ENCODE measurements around the gene SSBP2.

Gene SSBP2

DNA sequence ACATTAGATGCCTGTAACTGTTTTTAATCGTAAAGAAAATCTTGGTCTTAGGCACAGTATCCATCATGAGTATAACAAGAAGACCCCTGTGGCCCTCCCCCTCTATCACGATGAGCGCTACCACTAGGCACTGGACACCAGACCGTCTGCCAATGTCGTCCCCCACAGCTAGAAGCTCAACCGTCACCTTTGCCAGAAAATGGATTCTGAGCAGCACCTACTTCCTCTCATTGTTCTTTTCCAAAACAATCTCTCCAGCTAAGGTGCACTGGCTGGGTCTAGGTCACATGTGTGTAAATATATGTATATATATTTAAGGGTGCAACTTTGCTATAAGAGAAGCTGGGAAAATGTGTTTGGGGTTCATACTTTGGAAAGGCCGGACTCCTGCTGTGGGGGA is 15.7 kb upstream of the SSBP2 start:
- DNase-seq = no peak

DNA sequence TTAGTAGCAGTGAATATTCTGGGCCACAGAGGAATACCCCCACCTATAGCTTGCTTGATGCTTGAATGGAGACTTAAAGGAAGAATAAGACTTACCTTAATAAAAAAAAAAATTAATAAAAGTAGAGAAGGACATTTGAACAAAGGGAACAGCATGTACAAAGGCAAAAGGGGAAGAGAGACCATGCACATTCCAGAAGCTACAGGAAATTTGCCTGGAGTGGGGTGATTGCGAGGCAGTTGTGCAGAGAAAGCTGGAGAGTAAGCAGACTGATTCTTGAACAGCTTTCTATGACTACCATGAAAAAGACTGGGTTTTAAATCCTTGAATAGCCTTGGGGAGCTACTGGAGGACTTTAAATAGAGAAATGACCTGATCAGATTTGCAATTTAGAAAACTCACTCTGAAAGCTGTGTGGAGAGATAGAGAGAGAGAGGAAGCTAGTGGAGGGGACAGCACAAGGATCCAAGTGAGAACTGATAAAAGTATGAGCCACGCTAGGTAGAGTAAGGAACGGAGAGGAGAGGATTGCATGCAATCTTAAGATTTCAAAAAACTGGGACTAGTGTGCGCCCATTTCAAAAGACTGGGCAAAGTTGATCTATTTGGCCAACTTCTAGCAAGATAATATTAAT is 12.5 kb upstream of the SSBP2 start:
- DNase-seq = no peak

DNA sequence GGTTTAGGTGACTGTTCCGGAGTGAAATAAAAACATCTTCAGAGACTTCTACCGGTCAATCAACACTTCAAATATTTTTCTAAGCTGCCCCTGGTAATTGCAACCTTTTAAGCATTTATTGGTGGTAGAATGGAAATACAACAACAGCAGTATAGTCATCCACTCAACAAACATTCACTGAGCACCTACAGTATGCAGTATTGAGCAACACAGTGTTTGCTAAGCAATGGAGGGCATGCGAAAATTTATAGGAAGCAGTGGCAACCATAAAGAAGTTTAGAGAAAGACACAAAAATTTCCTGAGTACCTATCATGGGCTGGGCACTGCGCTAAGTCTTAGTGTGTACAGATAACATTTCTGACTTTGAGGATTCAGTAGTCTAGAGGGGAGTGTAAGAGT is 12.0 kb upstream of the SSBP2 start:
- DNase-seq = no peak

DNA sequence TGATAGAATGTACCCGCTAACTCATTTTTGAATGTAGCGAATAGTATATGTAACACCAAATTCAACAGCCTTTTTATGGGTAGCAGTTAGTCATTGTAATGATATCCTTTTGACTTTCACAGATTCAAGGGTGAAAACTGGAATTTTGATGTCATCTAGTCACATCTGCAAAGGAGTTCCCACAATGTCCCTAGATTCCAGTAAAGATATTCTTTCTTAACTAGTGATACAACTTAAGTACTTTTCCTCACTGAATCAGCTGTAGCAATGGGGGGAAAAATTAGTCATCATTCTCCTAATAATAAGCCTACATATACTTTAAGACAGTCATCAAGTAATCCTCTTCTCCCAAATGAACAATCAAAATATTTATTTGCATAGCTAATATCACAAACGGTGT is 11.5 kb upstream of the SSBP2 start:
- DNase-seq = no peak

DNA sequence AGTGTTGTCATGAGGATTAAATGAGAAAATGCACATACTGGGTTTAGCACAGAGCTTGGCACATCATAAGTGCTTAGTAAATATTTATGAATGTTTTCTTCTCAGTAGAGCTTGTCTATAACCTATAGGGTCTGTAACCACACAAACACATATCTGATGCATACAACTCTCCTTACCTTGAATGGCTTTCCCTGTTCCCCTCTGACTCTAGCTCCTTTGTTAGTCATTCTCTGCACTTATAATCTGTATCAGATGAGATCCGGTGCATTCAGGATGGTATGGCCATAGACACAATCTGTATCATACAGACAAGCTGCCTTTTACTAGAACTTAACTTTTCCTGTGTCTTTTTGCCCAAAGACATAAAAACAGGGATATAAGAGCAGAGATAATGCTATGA is 11.1 kb upstream of the SSBP2 start:
- no peak for DNase-seq

DNA sequence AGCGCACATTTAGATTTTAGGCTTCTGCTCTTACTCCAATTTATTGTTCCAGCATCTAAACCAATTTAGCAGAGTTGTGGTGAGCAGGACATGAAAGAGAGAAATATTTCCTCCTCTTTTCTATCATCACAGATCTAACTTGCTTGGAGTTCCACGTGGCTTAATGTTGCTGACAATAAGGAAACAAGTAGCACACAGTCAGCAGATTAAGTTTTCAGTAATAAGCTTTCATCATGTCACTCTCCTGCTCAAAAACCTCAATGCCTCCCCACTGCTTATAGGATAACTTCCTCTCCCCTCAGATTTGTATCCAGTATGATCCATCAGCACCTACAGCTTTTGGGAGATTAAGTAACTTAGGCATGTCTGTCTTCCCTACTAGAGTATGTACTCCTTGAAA is 10.4 kb upstream of the SSBP2 start:
- DNase-seq = no peak

DNA sequence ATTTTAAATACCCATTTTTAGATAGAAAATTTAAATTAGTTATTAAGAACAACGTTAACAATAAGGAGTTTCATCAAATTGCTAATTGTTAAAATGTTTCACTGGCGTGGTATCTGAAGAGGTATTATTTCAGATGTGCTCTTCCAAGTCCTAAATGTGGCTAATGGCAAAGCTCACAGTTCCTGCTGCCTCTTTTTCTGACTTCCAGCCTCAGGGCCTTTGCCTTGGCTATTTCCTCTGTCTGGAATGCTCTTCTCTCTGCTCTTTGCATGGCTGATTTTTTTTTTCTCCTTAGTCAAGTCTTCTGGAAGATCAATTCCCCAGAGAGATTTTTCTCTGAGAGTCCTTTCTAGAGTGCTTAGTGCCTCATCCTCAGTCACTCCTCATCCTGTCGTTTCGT is 9.6 kb upstream of the SSBP2 start:
- no peak for DNase-seq

DNA sequence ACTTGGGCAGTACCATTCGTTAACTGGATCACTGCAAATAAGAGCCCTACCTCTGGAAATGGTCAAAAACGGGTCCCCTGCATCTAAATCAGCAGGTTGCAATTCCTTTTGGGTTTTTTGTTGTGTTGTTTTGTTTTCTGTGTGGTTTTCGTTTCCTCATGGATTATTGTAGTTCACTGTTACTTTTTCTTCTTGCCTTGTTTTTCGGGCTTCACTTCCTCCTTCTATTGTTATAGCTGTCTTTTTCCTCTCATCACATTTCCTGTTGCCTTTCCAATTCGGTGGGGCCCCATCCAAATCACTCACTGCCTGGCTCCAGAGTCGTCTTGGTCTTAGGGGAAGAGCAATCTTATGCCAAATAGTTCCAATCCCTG is 8.7 kb upstream of the SSBP2 start:
- DNase-seq = no peak

DNA sequence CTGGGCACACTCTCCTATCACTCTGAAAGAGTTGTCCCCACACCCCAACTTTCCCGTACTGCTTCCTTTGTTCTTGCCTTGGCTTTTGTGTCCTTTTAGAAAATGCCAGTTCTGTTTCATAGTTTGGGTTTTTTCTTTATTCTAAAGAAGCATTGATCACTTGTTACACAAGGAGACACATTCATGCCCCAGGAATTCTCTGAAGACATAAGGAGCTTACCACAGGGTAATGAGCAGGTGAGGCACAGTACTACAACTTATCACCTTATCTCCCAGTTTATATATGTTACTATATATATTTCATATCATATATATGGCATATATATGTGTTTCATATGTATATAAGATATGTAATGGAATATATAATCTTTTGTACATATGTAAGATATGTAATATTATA is 6.5 kb upstream of the SSBP2 start:
- DNase-seq = no peak

DNA sequence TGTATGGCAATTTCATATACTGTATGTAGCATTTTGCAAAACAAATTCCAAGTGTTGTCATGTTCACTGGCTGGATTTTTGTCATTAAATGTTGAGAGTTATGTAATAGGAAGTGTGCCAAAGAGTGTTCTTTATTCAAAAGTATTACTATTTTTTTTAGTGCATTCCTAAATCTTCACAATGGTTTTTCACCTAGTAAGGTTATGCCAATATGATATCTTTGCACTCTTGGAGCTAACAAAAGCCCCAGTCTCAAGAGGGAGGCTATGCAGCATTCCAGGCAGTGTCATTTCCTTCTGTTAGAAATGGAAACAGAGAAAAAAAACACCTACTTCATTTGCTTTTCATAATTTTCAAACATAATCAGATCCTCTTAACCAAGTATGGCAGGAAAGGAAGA is 5.1 kb upstream of the SSBP2 start:
- no peak for DNase-seq

DNA sequence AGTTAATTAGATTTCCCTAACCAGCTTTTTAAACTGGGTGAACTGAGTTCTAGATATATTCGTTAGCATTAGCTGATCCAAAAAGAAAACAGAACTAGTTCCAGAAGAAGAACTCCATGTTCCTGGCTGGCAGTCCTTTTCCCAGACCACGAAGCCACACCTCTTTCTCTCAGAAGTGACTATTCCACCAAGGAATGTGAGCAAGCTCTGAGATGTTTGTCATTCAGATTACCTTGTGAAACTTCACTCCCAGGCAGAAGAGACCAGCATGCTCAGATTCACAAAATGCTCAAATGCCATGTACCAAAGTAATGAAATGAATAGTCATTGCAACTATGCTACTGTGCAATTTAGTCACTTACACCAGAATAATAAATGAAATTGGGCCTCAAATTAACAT is 4.4 kb upstream of the SSBP2 start:
- DNase-seq = no peak

DNA sequence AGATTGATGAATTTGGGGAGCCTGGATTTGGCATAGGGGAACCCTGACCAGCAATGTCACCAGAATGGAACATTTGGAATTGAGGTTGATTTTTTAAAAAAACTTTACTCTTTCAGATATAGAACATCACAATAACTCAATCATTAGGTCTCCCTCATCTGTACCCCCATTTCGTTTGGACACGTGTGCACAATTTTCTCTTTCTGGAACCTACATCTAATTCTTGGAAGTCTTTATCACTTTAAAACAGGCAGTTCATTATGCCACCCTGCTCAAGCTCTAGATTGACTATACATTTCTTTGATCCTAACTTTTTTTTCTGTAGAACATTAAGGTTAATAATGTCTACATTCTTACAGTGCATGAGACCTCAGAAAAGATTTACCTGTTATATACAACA is 3.7 kb upstream of the SSBP2 start:
- DNase-seq = no peak

DNA sequence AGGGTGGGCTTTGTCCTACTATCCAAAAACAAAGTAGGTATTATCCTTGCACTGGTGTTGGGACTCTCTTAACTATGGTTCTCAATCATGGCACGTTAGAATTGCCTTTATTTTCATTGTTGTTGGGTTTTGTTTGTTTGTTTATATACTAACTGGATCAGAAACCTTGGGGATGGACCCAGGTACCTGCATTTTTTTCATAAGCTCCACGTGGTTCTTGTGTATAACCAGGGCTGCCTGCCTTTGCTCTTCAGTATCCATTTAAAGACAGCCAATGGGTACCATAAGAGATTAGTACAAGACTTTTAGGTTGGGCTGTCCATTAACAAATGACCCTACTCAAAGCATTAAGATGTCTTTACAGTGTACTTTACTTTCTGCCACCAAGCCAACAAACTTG is 2.5 kb upstream of the SSBP2 start:
- DNase-seq = no peak

DNA sequence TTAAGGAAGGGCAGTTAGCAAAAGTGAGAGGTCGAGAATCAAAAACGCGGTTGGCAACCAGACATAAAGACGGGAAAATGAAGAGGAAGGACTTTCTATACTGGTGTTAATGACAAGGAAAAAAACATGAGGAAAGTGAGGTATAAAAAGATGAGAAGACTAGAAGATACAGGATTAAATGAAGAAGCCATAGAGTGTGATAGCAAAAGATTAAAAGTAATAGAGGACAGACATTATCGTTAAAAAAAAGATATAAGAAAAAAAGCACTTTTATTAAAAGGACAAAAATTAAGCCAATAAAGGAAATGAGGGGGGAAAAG is 1.7 kb upstream of the SSBP2 start:
- DNase-seq = no peak

DNA sequence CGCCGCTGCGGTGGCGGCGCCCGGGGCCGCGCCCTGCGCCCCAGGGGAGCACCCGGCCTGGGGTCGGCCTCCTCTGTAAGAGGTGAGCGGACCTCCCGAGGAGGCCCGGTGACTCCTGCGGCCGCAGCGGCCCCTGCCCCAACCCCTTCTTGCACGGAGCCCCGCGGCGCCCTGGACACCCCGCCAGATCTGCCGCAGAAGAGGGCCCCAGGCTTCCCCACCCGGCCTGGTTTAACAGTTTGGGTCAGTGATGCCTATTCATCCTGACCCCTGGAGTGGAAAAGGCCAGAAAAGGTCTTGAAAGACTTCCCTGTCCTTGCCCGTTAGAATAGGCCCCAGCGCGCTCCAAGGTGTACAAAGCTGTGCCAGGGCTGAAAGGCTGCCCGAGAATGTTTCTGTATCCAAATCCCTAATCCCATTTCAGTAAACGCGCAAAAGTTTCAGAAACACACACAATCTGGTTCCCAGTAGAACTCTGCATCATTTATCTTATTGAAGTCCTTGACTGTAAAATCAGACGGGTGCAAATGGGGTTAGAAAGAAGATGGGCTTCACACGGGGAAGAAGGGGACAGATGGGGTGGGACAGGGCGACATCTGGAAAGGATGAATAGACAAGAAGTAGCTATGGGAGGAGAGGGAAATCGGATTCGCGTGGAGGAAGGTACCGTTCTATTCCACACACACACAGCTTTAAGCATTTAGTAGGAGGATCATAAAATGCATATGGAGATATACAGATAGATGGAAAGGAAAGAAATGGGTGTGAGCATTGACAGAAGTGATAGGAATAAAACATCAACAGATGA is 1.1 kb upstream of the SSBP2 start:
- DNase-seq = no peak

DNA sequence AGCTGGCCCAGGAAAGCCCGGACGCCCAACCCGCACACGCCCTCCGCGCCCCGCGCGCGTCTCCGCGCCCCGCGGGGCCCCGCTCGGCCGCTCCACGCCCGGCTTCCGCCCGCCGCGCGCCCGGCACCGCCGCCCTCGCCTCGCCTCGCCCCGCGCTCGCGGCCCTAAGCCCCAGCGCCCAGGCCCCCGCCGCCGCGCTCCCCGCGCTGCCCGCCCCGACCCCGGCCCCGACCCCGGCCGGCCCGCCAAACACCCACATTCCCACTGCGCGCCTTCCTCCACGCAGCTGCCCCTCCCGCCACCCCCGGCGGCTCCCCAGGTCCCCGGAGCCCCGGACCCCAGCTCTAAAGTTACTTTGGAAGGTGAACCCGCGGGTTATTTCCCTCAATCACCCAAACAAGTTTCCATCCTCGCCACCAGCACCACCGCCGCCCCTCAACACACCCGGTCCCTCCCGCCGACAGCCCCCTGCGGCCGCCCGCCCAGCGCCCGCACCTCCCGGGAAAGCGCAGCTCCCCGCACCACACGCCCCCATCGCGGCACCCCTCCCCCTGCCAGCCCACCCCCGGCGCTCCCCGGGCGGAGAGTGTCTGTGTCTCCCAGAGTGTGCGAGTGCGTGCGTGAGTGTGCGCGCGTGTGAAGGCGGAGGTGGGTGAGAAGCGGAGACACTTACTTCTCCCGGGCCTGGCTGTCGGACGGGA is 439 bp downstream of the SSBP2 start:
- DNase-seq = peak; percentile 19 to 27

DNA sequence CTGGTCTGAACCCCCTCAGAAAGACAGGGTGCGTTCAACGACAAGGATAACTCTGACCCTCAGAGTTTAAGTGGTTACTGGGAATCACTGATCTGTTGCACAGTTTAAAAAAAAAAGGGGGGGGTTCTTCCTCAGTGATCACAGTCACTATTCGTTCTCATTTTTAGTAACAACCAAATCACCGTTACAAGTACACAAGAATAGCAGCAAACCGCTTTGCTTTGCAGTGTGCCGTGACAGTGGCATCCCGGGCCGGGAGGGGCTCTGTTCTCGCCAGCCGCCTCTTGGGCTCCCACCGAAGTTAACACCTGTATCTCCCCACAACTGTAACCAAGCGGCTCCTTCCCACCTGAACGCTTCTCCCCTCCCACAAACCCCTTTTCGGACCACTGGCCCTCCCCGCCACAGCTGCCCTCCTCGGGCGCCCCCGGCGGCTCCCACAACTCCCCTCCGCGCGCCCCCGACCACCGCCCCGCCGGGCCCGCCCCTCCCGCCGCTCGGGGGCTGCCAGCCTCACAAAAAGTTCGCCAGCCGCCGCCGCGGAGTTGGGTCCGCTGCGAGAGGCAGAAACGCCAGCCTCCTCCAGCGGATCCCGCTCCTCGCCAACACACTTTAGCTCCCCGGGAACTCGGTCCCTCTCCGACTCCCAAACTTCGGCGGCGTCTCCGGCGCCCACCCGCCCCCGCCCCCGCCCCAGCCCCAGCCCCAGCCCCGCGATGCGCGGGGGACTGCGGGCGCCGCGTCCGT is 1.2 kb downstream of the SSBP2 start:
- DNase-seq = peak; percentile 41 to 67

DNA sequence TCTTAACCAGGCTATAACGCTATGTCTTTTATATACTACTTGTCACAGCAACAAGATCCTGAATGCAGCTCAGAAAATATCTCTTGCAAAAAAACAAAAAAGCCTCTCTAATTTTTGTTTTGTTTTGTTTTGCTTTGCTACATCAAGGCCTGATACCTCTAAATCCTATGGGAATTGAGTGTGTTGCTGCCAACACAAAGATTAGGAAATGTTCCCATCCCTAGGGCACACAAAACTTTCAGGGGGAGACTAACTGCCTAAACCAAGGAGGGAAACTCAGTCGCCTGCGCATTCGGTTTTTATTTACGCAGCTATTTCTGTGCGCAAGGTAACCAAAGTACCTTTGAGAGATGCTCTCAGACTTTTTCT is 1.7 kb downstream of the SSBP2 start:
- no peak for DNase-seq

DNA sequence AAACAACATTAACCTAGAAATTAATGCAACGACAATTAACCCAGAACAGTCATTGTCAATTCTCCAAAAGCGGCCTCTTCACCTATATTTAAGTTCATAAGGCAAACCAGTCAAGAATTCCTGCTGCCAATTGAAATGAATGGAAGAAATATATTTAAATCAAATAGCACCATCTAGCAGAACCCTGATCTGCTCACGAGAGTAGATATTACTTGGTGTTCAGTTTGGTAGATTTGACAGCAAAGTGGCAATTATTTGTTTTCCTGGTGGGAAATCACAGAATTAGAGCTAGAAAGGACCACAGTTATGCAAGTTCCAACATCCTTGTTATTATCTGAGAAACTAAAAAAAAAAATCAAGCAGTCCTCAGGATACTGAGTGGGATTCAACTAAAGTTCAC is 2.3 kb downstream of the SSBP2 start:
- DNase-seq = no peak

DNA sequence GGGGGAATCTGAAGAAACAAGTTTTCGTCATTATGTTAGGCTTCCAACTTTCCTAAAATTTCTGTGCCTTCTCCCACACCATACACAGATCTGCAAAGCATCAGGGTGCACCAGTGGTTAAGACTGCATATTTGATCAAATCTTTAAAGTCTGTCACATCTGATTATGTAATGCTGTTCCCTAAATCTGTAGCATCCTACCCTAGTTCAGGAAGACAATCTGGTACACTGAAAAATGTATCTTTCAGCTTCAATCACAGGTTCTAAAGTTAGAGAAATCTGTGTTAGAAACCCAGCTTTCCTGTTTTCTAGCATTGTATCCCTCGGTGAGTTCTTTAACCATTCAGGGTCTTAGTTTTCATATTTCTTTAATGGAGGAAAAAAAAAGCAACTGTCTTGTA is 3.9 kb downstream of the SSBP2 start:
- no peak for DNase-seq

DNA sequence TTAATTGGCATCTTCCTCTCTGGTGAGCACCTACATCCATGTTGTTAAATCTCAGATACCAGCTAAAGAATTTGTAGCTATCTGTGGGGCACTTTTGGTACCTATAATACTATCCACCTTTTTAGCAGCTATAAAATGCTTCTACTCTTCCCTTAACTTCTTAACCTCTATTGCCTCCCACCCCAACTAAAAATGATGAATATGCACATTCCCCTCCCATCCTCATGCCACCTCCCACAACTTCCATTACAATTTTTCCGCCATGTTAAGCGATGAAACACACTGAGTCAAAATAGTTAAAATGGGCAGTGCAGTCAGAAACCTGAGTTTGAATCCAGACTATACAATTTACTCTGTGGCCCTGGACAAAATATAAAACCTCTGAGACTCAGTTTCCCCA is 10.1 kb downstream of the SSBP2 start:
- no peak for DNase-seq

DNA sequence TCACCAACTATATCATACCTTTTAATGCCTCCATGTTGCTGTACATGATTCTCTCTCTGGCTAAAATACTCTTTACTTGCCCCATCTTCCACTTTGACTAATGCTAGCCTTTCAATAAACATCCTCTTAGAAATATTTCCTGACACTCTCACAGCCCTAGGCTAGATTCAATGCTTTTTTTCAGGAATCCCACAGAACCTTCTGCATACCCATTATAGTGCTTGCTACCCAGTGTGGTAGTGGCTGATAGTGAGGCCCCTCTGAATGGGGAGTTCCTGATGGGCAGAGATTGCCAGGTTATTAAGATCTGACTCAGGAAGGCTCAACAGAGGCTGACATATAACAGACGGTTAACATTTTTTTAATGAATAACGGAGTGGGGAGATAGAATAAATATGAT is 11.6 kb downstream of the SSBP2 start:
- DNase-seq = no peak

DNA sequence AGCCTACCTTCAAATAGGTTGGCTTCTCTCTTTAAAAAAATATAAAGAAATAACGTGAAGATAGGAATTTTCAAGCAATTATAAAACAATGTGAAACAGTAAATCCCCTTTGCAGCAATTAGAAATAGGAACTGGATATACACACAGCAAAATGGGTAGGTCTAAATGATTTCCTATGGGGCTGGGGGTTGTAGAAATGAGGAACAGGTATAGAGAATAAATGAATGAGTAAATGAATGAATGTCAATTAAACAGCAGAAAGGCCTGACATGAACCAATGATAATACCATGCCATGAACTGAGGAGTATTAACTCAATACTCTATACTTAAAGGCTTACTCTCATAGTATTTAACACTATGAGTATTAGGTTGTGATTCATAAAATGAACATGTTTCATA is 21.6 kb downstream of the SSBP2 start:
- no peak for DNase-seq

DNA sequence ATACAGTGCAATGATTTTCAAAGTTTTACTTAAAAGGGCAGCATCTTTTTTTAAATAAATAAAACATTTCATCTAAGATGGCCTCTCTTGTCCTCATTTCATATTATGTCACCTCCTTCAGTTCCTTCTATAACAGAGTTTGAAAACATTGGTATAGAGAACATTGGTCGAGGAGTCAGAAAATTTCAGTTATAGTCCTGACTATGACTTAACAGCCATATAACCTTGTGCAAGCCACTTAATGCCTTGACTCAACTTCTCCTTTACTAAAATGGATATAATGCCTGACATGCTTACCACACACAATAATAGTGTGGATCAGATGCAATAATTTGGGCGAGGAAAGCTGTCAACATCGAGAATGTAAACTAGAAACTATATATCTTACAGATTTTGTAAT is 22.6 kb downstream of the SSBP2 start:
- DNase-seq = no peak

Measured in CD4-positive, alpha-beta T cell treated with Interleukin-1 beta for 1 hour (primary cell).